WTC11 (cell line): ENCODE measurements around the gene GOLT1A. TPM values are rescaled to one million over a fixed set of nuclear protein-coding genes. Genes with fewer than 3 reads are reported as not detected.

Experiments
- ATAC-seq: fragments of 200-7000 bp; cut with Tn5 transposase; 2 replicates; pipeline ENCODE4 v1.10.0; 2021; ENCODE audit warnings: mild to moderate bottlenecking, moderate library complexity
- CTCF ChIA-PET: fragments of 300-600 bp; sonication (Branson Sonifier 250); formaldehyde crosslinking; loops from one replicate; lab custom pipeline; 2021; ENCODE audit warnings: antibody characterized with exemption; lab: Charles Lee
- POLR2A ChIA-PET: fragments of 350-600 bp; sonication (Branson Sonifier 250); formaldehyde crosslinking; loops from one replicate; lab custom pipeline; 2021; ENCODE audit warnings: antibody characterized with exemption; lab: Charles Lee
- DNase-seq: peaks from one replicate; pipeline ENCODE4 v3.0.0; 2021; ENCODE audit warnings: low spot score
- H3K27ac Mint-ChIP-seq: 2 replicates; pipeline ENCODE4 v1.8.0; 2021; ENCODE audit warnings: mixed read lengths
- H3K27me3 Mint-ChIP-seq: 2 replicates; pipeline ENCODE4 v1.8.0; 2021; ENCODE audit warnings: low read depth, mild to moderate bottlenecking, moderate library complexity, mixed read lengths
- H3K36me3 Mint-ChIP-seq: 2 replicates; pipeline ENCODE4 v1.8.0; 2021; ENCODE audit warnings: mixed read lengths
- H3K4me1 Mint-ChIP-seq: 2 replicates; pipeline ENCODE4 v1.8.0; 2022; ENCODE audit warnings: mixed read lengths
- H3K4me3 Mint-ChIP-seq: 2 replicates; pipeline ENCODE4 v1.8.0; 2021; ENCODE audit warnings: mild to moderate bottlenecking, moderate library complexity, mixed read lengths
- H3K9me3 Mint-ChIP-seq: 2 replicates; pipeline ENCODE4 v1.8.0; 2021; ENCODE audit warnings: mixed read lengths
- ARID4B ChIP-seq: sonication (generic); formaldehyde crosslinking; IDR thresholded peaks from 2 replicates; pipeline ENCODE4 v1.8.0; 2023; ENCODE audit warnings: missing genetic modification reagents, mild to moderate bottlenecking, borderline replicate concordance
- ATF1 ChIP-seq: sonication (generic); formaldehyde crosslinking; IDR thresholded peaks from 2 replicates; pipeline ENCODE4 v1.8.1; 2023; ENCODE audit warnings: mild to moderate bottlenecking, moderate library complexity, missing genetic modification reagents
- E2F4 ChIP-seq: sonication (generic); formaldehyde crosslinking; IDR thresholded peaks from 2 replicates; pipeline ENCODE4 v1.8.1; 2022; ENCODE audit warnings: low read depth, mild to moderate bottlenecking, moderate library complexity, missing genetic modification reagents, borderline replicate concordance
- E2F5 ChIP-seq: sonication (generic); formaldehyde crosslinking; IDR thresholded peaks from 2 replicates; pipeline ENCODE4 v1.8.1; 2022; ENCODE audit warnings: mild to moderate bottlenecking, moderate library complexity, missing genetic modification reagents
- ELF4 ChIP-seq: sonication (generic); formaldehyde crosslinking; IDR thresholded peaks from 2 replicates; pipeline ENCODE4 v1.8.1; 2022; ENCODE audit warnings: low read depth, mild to moderate bottlenecking, moderate library complexity, missing genetic modification reagents
- EMX1 ChIP-seq: fragments of 250-450 bp; sonication (Bioruptor Pico); IDR thresholded peaks from 2 replicates; pipeline ENCODE4 v1.8.0; 2021; ENCODE audit warnings: mild to moderate bottlenecking
- FOXK1 ChIP-seq: sonication (generic); formaldehyde crosslinking; IDR thresholded peaks from 2 replicates; pipeline ENCODE4 v1.8.0; 2022; ENCODE audit warnings: mild to moderate bottlenecking, moderate library complexity, missing genetic modification reagents
- GABPB1 ChIP-seq: sonication (generic); formaldehyde crosslinking; IDR thresholded peaks from 2 replicates; pipeline ENCODE4 v1.8.1; 2023; ENCODE audit warnings: mild to moderate bottlenecking, missing genetic modification reagents
- NR3C1 ChIP-seq: sonication (generic); formaldehyde crosslinking; conservative IDR thresholded peaks from 2 replicates; pipeline ENCODE4 v1.8.1; 2023; ENCODE audit warnings: low read depth, mild to moderate bottlenecking, missing genetic modification reagents
- PRDM15 ChIP-seq: sonication (generic); formaldehyde crosslinking; IDR thresholded peaks from 2 replicates; pipeline ENCODE4 v1.8.0; 2022; ENCODE audit warnings: missing genetic modification reagents
- SMAD4 ChIP-seq: sonication (generic); formaldehyde crosslinking; IDR thresholded peaks from 2 replicates; pipeline ENCODE4 v1.8.0; 2022; ENCODE audit warnings: mild to moderate bottlenecking, missing genetic modification reagents
- USF1 ChIP-seq: sonication (generic); formaldehyde crosslinking; IDR thresholded peaks from 2 replicates; pipeline ENCODE4 v1.8.0; 2022; ENCODE audit warnings: mild to moderate bottlenecking, missing genetic modification reagents
- ZMAT4 ChIP-seq: fragments of 250-450 bp; sonication (Bioruptor Pico); IDR thresholded peaks from 2 replicates; pipeline ENCODE4 v1.9.0; 2021; ENCODE audit warnings: mild to moderate bottlenecking
- ZNF423 ChIP-seq: fragments of 250-450 bp; sonication (Bioruptor Pico); IDR thresholded peaks from 2 replicates; pipeline ENCODE4 v2.1.2; 2022; ENCODE audit warnings: mild to moderate bottlenecking, moderate library complexity
- ZNF671 ChIP-seq: fragments of 250-450 bp; sonication (Bioruptor Pico); IDR thresholded peaks from 2 replicates; pipeline ENCODE4 v1.8.0; 2021; ENCODE audit warnings: mild to moderate bottlenecking
- total RNA-seq: library from RNA; stranded (reverse); gene quantifications from 3 replicates; pipeline ENCODE4 v1.2.3, GENCODE V29; 2021

The GOLT1A gene
- total RNA-seq, 1 experiment from 2014 or later = 6.5 TPM

- ChIA-PET POLR2A (interaction anchor here (1.6 kb wide), 1 partner anchor 41 kb away, joined by 4 read pairs; no protein-coding TSS in a partner anchor), CTCF (interaction anchor here (0.6 to 5.3 kb wide), 9 partner anchors 15 to 207 kb away, joined by 3 to 68 read pairs (median 11); partner anchors contain the start of genes ETNK2 and GOLT1A)
- H3K27ac Mint-ChIP-seq = no peak overlapping the region
- H3K9me3 Mint-ChIP-seq = peaks cover 6% of the 10 kb centered on the region; the same call in 1 of the 2 replicates
- TF ChIP-seq GABPB1 (CRISPR knock-in tag) (no peak), E2F5 (CRISPR knock-in tag) (no peak), EMX1 (CRISPR knock-in tag) (no peak), ARID4B (no peak)
- DNase-seq (no peak), ATAC-seq (no peak)
- peaks cover 63% of the 10 kb centered on the region for H3K27me3 Mint-ChIP-seq
- no peaks in the 10 kb centered on the region for H3K36me3 Mint-ChIP-seq
- H3K4me1 Mint-ChIP-seq = peaks cover 9% of the 10 kb centered on the region
- H3K4me3 Mint-ChIP-seq = no peak overlapping the region; the same call in 1 of the 2 replicates
Observed at GRCh38 chr1:204191456-204191855, 22.3 kb downstream of the GOLT1A start.

GRCh38 chr1:204190212-204191211 lies 23.3 kb downstream of the GOLT1A start:
- Mint-ChIP-seq H3K36me3 (no peaks in the 10 kb centered on the region), H3K27me3 (peaks cover 66% of the 10 kb centered on the region), H3K27ac (no peak overlapping the region), H3K4me1 (peaks cover 8% of the 10 kb centered on the region), H3K9me3 (peaks cover 6% of the 10 kb centered on the region; the same call in 1 of the 2 replicates), H3K4me3 (peak overlapping the region; percentile 61)
- ChIA-PET POLR2A (interaction anchor here (0.5 to 1.6 kb wide), 2 partner anchors 40 to 47 kb away, joined by 4 to 7 read pairs; no protein-coding TSS in a partner anchor), CTCF (interaction anchor here (0.6 to 5.3 kb wide), 16 partner anchors 9 to 319 kb away, joined by 3 to 68 read pairs (median 5); partner anchors contain the start of genes ETNK2 and GOLT1A)
- peak; percentile 78 for ATAC-seq
- DNase-seq = peak; percentile 75
- no peak for TF ChIP-seq ZNF671
- peak; percentile 76 for TF ChIP-seq ZNF423

- CTCF ChIA-PET = interaction anchor here (0.8 to 5.3 kb wide), 7 partner anchors 12 to 209 kb away, joined by 3 to 68 read pairs (median 11); partner anchors contain the start of genes ETNK2 and GOLT1A
- no peak for ATAC-seq
Observed at GRCh38 chr1:204188959-204189639, 24.7 kb downstream of the GOLT1A start.

GRCh38 chr1:204186597-204186996 lies 27.2 kb downstream of the GOLT1A start:
- POLR2A ChIA-PET = no interaction called here
- Mint-ChIP-seq H3K27ac (no peak overlapping the region), H3K9me3 (no peaks in the 10 kb centered on the region), H3K27me3 (peaks cover 48% of the 10 kb centered on the region), H3K36me3 (no peaks in the 10 kb centered on the region), H3K4me3 (no peak overlapping the region), H3K4me1 (peaks cover 8% of the 10 kb centered on the region)
- CTCF ChIA-PET = no interaction called here
- DNase-seq (no peak), ATAC-seq (no peak)
- TF ChIP-seq EMX1 (CRISPR knock-in tag) = no peak
- TF ChIP-seq ATF1 (CRISPR knock-in tag) = no peak
- TF ChIP-seq ZMAT4 = no peak
- no peak for TF ChIP-seq PRDM15
- no peak for TF ChIP-seq USF1 (CRISPR knock-in tag)
- TF ChIP-seq E2F4 (CRISPR knock-in tag) = no peak
- TF ChIP-seq SMAD4 (CRISPR knock-in tag) = no peak
- TF ChIP-seq ELF4 (CRISPR knock-in tag) = no peak

More at GRCh38 chr1:204188959-204189639, 24.7 kb downstream of the GOLT1A start:
- no peak for DNase-seq
- Mint-ChIP-seq H3K36me3 (no peaks in the 10 kb centered on the region), H3K27me3 (peaks cover 66% of the 10 kb centered on the region), H3K4me1 (peaks cover 8% of the 10 kb centered on the region), H3K9me3 (no peaks in the 10 kb centered on the region), H3K4me3 (no peak overlapping the region), H3K27ac (no peak overlapping the region)
- no peak for TF ChIP-seq FOXK1
- TF ChIP-seq NR3C1 (CRISPR knock-in tag) = no peak
- POLR2A ChIA-PET = no interaction called here
